Nucleus accumbens (tissue), 56 donors: ENCODE data around the gene SPINT2.
"Not testable (repeated sequence)": the region's sequence is repeated elsewhere in the genome, so short reads cannot be mapped to it uniquely, and the experiment has no call there.

Experiments
- DNase-seq, 56 donors: peaks; one replicate each; lab custom pipeline; 2025; lab: John Stamatoyannopoulos, UW

Gene SPINT2

DNA sequence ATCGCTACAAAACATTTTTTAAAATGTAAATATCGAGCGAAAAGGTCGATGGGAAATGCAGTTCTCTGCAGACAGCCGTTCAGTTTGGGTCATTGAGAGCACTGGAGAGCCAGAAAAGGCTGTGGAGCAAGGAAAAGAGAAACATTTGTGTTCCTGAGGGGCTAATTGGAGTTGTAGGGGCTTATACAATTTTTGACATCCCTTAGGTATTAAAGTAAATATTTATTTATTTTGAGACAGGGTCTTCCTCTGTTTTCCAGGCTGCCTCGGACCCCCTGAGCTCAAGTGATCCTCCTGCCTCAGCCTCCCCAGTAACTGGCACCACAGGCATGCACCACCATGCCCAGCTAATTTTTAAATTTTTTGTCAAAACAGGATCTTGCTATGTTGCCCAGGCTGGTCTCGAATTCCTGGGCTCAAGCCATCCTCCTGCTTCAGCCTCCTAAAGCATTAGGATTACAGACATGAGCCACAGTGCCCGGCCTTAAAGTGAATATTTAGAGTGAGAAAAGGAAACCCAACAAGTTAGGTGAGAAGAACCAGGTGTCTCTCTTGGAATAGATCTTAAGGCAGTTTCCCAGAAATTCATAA, 52.2 kb downstream of the SPINT2 start:
- peak in 1 of 56 donors; percentile 44 for DNase-seq

DNA sequence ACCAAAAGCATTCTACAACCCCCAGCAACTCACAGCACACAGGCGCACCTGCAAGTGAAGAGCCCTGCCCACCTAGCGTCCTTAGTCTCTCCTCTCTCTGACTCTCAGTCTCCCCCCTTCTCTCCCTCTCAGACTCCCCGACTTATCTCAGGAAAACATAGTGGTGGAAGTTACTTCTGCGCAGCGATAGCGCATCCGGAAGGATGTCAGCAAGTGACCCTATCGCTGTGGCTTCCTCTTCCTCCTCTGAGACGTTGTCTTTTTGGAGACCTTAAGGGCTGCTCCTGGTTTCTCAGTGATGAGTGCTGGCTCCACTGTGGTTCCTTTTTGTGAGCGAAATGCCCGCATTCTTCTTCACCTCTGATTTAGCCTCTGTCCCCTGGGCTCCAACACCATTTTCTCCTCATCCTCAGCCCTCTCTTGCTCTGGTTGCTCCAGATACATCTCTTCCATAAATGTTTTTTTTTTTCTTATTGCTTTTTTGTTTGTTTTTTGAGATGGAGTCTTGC, 52.8 kb downstream of the SPINT2 start:
- DNase-seq = peak in 6 of 56 donors; percentile 2 to 20 (median 10)

DNA sequence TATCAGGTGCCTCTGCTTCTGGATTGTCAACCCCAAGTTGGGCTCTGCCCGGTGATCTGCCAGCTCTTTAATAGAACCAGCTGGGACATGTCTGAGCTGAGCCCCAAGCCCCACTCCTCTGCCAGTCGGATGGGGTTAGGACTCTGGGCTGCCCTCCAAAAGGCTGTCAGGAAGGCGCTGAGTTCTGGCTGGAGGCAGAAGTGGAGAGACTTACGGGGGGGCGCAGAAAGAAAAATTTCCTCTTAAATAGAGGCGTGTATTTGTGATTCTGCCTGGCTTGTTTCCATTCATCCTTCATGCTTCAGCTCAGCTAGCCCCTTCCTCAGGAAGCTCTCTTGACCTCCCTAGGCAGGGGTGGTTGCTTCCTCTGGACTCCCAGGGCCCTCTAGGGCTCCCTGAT, 54.3 kb downstream of the SPINT2 start:
- peak in 3 of 56 donors; percentile 7 to 19 (median 13) for DNase-seq

DNA sequence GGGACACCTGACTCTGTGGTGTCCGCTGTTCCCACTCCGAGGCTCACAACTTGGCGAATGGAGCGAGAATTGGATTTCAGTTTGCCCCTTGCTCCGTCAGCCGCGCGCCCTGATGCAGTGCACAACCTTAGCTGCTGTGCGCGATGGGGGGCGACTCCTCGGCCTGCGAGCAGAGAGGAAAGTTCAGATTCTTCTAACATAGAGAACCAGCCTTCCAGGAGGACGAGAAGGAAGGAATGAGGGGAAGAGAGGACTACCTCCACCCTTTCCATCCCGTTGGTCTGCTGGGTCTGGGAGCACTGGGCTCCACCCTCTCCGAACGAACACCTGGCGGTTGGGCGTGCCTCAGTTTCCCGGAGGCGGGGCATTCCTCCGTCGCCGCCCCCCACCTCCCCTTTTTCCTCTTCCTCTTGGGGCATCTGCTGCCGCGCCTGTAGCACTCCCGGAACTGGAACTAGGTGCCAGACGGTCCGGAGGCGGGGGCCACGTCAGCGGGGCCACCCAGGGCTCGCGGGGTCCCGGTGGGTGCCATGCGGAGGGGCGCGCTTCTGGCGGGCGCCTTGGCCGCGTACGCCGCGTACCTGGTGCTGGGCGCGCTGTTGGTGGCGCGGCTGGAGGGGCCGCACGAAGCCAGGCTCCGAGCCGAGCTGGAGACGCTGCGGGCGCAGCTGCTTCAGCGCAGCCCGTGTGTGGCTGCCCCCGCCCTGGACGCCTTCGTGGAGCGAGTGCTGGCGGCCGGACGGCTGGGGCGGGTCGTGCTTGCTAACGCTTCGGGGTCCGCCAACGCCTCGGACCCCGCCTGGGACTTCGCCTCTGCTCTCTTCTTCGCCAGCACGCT, 55.3 kb downstream of the SPINT2 start, which contains the start of gene KCNK6:
TSS of gene KCNK6 (plus strand) at position 425 of the 838 bp plus-strand sequence. CDS start at position 531, 106 bp downstream.
- DNase-seq = peak in 8 of 56 donors; percentile 4 to 40 (median 18)

DNA sequence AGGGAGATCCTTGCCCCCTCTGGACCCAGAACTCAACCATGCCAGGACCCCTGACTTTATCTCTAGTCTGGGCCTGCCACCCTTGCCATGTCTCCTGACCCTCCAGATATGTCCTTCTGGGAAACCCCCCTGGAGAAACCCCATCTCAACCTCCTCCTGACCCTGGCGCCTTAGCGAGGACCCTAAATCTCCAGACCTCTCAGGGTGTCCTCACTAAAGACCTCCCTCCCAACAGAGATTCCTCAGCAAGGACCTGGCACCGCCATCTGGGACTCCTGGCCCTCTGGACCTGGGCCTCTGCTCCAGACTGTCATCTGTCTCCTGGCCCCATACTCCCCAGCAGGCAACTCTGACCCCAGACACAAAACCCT, 56.6 kb downstream of the SPINT2 start:
- DNase-seq = no peak

DNA sequence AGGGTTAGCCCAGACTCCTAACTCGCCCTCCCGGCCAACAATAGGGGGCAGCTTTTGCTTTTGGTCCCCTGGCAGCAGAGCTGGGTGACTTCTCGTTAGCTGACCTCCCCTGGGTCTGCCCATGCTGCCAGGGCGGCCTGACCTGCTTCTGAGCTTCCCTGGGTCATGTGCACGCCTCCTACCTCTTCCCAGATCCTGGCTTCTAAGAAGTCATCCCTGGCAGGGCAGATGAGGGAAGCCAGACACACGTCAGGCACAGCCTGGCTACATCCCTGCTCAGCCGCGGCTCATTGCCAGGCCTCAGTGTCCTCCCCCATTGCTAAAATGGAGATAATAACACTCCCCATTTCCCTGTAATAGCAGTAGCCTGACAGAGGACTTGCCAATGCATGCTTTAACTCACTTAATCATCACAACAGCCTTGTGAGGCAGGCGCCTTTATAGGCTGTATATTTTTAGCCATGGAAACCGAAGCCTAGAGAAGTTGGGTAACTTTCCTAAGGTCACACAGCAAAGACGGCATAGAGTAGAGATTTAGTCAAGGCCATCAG, 57.3 kb downstream of the SPINT2 start:
- DNase-seq = no peak

DNA sequence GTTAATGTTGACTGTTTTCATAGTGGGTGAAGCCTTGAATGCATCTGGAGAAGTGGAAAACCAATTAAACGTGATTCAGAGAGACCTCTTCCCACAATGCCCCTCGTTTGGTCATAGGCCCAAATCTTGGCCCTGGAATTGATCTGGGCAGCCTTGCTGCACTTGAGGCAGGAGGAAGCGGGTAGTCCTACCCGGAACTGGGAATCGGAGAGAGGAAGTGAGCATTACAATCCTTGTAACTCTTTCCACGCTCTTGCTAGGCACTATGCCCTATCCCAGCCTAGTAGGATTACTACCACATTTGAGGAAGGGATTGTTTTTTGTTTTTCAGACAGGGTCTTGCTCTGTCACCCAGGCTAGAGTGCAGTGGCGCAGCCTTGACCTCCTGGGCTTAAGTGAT, 58.9 kb downstream of the SPINT2 start:
- no peak for DNase-seq

DNA sequence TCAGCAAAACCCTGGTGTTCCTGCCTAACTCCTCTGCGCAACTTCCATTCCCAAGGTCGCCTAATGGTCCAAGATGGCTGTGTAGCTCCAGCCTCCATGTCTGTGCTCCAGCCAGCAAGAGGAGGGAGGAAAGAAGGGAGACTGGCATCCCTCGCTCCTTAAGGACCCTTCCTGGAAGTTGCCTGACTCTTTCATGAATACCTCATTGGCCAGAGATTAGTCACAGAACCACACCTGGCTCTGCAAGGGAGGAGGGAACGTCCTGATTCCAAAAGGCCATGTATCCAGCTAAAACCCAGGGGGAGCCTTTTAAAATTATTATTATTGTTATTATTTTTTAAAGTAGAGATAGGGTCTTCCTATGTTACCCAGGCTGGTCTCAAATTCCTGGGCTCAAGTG, 60.1 kb downstream of the SPINT2 start:
- no peak for DNase-seq

DNA sequence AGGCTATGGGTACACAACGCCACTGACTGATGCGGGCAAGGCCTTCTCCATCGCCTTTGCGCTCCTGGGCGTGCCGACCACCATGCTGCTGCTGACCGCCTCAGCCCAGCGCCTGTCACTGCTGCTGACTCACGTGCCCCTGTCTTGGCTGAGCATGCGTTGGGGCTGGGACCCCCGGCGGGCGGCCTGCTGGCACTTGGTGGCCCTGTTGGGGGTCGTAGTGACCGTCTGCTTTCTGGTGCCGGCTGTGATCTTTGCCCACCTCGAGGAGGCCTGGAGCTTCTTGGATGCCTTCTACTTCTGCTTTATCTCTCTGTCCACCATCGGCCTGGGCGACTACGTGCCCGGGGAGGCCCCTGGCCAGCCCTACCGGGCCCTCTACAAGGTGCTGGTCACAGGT, 62.2 kb downstream of the SPINT2 start:
- DNase-seq = no peak

DNA sequence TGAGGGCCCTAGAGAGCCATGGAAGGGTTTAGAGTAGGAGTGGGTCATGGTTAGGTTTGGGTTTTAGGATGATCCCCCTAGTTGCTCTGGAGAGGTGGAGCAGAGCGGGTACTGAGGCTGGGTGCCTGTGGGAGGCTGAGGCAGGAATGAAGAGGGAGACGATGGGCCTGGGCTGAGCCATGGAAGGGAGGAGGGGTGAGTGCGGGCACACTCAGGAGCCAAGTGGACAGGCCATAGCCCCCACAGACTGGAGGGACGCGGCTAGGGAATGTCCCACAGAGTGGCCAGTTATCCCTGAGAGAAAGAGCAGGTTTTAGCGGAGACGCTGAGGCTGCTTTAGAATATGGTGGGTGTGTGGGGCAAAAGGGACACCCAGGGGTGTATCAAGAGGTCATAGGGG, 65.3 kb downstream of the SPINT2 start:
- DNase-seq = no peak

DNA sequence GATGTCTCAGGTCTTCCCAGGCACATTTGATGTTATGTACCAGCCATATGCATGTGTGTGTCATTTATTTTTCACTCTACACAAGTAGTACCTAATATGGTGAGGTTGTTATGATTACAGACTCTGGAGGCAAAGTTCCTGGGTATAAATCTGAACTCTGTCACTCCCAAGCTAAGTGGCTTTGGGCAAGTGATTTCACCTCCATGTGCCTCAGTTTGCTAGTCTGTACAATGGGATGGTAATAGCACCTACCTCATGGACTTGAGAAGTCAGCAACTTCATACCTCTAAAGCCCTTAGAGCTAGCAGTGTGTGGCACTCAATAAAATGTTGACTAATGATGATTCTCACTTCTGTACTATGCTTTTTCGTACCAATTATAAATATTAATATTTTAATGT, 67.4 kb downstream of the SPINT2 start:
- DNase-seq = no peak

DNA sequence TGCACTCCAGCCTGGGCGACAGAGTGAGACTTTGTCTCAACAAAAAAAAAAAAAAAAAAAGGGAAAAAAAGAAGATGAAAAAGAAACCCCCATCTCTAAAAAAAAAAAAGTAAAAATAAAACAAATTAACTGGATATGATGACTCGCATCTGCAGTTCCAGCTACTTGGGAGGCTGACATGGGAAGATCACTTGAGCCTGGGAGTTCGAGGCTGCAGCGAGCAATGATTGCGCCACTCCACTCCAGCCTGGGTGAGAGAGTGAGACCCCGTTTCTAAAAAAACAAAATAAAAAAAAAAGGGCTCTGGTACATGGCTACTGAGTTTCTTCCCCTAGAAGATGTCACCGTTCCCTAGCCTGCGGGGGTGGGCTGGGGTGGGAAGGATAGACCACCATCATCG, 68.9 kb downstream of the SPINT2 start:
- no peak for DNase-seq

DNA sequence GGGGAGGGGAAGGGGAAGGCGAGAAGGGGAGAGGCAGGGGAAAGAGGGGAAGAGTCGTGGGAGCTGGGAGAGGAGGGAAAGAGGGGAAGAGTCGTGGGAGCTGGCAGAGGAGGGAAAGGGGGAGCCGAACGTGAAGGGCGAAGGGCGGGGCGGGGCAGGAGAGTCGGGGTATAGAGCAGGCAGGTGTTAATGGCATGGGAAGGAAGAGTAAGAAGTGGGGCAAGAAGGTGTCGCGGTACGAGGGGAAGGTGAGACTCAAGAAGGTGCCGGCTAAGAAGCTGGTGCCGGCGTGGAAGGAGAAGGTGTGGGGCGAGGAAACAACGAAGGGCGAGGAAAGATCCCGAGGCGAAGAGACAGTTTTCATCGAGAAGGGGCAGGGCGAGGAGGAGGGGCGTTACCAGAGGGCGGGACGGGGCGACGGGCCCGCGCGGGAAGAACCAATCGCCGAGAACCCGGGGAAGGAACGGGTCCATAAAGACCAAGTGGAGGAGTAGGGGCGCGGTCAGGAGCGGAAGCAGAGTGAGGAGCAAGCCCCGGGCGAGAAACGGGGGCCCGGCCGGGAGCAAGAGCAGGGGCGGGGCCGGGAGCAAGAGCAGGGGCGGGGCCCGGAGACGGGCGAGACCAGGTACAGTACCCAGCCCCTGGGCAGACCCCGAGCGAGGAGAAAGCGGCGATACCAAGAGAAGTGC, 71.7 kb downstream of the SPINT2 start:
- peak; percentile 74 to 97 (median 92) for DNase-seq

DNA sequence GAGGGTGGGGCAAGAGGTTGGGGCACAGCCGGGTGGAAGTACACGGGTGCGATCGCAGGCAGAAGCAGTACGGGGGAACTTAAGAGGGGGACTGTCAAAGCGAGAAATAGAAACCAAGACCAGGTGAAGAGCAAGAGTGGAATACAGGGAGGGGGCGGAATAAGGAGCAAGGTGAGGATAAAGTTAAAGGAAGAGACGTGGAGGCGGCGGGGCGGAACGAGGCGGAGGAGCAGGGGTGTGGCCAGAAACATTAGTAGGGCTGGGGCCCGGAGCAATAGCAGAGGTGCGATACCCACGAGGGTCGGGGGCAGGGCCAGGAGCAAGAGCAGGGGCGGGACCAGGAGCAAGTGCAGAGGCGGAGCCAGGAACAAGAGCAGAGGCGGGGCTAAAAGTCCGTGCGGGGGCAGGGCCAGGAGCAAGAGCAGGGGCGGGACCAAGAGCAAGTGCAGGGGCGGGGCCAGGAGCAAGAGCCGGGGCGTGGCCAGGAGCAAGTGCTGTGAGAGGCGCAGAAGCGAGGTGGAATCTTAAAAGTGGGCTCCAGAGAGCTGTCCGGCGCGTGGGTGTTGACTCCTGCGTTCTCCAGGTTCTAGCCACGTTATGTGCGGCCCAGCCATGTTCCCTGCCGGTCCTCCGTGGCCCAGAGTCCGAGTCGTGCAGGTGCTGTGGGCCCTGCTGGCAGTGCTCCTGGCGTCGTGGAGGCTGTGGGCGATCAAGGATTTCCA, 72.4 kb downstream of the SPINT2 start:
- DNase-seq = peak; percentile 37 to 96 (median 84)

DNA sequence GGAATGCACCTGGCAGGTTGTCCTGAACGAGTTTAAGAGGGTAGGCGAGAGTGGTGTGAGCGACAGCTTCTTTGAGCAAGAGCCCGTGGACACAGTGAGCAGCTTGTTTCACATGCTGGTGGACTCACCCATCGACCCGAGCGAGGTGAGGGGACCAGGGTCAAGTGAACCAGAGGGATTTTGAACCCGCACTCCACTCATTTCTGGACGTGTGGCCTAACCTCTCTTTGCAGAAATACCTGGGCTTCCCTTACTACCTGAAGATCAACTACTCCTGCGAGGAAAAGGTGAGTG, 72.9 kb downstream of the SPINT2 start:
- peak in 1 of 56 donors; percentile 46 for DNase-seq

DNA sequence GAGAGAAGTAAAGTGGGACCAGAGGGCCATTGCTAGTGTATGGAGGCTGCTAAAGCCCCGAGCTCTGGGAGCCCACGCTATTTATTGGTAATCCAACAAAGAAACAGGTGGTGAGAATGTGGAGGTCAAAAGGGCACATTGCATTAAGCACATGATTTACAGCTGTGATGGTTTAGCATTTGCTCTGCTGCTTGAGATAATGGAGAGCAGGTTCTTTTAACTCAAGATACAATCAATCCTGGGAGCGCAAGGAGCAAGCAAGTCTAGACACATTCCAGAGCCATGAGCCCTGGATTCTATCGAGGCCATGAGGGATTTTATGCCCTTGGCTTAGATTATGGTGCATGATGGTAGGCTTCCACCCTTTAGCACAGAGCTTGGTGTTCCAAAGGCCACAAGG, 74.6 kb downstream of the SPINT2 start:
- DNase-seq = not testable (repeated sequence)

DNA sequence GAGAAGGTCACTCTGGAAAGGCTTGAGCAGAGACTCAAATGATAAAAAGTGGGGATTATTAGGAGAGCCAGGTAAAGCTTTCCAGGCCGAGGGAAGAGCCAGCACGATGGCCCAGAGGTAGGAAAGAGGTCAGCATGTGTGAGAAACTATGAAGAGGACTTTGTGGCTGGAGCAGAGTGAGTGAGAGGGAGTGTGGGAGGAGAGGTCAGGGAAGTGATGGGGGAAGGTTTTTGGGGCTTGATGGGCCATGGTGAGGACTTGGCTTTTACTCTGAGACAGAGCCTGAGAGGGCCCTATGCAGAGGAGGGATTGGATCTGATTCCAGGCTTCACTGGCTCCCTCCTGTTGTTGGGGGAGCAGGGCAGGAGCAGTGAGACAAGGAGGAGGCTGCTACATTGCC, 76.6 kb downstream of the SPINT2 start:
- no peak for DNase-seq
